Activated T-cell treated with anti-CD3 and anti-CD28 coated beads for 48 hours (primary cell): ENCODE results near the gene TOM1L2.

Experiments
- DNase-seq: peaks from one replicate; pipeline ENCODE4 v3.0.0-alpha.2; 2020; ENCODE audit warnings: low read depth

Gene TOM1L2

GRCh38 chr17:17899486-17899885 is 72.7 kb downstream of the TOM1L2 start:
- no peak for DNase-seq

DNA sequence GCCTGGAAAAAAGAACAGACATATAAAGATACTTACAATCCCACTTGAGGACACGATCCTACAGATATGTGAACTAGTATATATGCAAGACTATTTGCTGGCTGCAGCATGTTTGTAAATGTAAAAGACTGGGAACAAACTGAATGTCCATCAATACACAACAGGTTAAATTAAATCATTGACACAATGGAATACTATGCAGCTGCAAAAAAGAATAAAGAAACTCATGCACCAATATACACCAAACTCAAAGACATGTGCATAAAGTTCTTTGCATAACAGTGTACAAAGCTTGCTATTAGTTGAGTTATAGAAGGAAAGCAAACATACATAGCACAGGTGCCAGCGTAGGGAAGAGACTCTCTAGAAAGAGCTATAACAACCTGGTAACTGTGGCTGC is 73.5 kb downstream of the TOM1L2 start:
- DNase-seq: no peak

GRCh38 chr17:17897442-17897841 is 74.8 kb downstream of the TOM1L2 start:
- DNase-seq: no peak

DNA sequence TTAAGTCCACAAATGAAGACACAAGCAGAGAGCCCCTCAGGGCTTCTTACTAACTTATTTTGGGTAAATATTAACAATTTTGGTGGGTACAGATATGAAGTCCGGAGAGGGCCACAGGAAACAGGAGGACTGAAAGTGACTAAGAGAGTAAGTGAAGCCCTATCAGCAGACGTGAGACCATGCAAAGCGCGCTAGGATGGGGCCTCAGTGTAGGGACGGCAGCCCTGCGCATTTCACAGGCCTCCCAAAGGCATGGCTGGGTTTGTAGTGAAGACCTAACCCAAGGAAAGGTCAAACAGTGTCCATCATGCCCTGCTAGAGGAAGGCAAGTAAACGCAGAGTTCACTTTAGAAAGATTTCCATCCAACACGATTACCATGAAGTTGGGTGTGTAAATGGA is 75.5 kb downstream of the TOM1L2 start:
- DNase-seq: no peak

DNA sequence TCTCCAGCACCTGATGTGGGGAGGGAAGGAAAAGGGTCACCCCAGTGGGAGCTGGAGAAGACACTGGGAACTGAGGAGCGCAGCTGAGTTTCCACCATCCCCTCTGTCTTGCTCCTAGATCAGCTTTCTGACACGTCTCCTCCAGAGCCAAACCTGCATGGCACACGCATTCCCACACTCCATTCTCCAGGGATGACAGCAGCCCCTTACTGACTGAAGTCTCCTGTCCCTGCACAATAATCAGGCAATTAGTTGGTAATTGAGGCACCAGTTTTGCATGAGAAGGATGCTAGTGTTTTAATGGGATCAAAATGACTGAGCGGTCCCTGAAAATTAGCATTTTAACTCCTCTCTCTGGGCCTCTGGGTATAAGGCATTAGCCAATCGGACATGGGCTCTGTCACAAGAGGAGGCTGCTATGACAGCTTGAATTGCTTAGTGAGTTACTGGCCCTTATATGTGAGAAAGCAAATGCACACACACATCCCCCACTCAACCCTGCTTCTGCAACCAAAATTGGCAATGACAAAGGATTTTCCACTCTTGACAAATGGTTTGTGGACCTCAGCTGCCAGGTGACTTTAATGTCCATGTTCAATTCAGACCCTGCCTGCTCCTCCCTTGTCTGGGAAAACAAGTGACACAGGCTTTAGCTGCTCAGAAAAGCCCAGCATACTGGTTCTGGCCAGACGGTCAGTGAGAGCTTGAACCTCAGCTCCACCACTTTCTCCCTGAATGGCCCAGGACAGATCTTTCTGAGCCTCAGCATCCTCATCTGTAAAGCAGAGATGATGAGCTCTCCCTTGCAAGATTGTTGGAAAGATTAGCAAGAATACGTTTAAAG is 78.2 kb downstream of the TOM1L2 start:
- no peak for DNase-seq

GRCh38 chr17:17892731-17893130 is 79.5 kb downstream of the TOM1L2 start:
- no peak for DNase-seq

DNA sequence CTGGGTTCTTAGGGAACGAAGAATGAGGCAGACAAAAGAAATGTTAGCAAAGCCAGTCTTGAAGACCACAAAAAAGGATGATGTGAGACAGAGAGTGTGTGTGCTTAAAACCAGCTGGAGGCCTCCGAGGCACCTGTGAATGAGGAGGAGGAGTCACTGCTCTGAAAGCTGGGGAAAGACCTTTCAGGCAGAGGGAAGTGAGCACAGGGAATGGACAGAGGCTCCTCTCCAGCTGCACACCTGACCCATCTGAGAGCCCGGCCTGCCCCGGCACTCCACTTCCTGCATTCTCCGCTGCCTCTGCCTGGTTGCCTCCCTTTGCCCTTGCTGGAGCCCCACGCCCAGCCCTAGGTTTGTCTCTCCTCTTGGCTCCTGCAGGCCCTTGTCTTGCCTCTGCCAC is 80.2 kb downstream of the TOM1L2 start:
- DNase-seq: no peak

- DNase-seq: peak; percentile 17
Observed at GRCh38 chr17:17890773-17891759, 81.1 kb downstream of the TOM1L2 start.

GRCh38 chr17:17889922-17890321 is 82.3 kb downstream of the TOM1L2 start:
- no peak for DNase-seq

GRCh38 chr17:17888821-17889220 is 83.4 kb downstream of the TOM1L2 start:
- DNase-seq: no peak

GRCh38 chr17:17888371-17888770 is 83.8 kb downstream of the TOM1L2 start:
- DNase-seq: no peak

GRCh38 chr17:17887752-17888304 is 84.4 kb downstream of the TOM1L2 start:
- no peak for DNase-seq

GRCh38 chr17:17886726-17887125 is 85.5 kb downstream of the TOM1L2 start:
- no peak for DNase-seq

DNA sequence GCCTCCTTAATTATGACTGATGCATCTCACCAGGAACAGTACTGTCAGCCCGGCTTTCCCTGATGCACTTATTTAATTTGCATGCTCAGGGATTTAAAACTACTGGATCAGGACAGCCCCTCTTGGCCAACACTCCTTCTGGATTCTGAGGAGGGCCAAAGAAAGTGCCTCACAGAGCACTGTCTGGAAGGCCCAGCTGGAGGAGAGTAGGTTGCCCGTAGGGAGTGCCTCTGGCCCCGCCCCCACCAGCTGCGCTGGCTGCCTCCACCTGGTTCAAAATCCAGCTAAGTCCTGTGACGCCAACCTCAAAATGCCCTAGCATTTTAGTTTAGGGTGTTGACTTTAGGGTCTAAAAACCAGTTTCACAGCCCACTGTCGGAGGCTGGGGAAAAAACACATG is 86.0 kb downstream of the TOM1L2 start:
- no peak for DNase-seq

DNA sequence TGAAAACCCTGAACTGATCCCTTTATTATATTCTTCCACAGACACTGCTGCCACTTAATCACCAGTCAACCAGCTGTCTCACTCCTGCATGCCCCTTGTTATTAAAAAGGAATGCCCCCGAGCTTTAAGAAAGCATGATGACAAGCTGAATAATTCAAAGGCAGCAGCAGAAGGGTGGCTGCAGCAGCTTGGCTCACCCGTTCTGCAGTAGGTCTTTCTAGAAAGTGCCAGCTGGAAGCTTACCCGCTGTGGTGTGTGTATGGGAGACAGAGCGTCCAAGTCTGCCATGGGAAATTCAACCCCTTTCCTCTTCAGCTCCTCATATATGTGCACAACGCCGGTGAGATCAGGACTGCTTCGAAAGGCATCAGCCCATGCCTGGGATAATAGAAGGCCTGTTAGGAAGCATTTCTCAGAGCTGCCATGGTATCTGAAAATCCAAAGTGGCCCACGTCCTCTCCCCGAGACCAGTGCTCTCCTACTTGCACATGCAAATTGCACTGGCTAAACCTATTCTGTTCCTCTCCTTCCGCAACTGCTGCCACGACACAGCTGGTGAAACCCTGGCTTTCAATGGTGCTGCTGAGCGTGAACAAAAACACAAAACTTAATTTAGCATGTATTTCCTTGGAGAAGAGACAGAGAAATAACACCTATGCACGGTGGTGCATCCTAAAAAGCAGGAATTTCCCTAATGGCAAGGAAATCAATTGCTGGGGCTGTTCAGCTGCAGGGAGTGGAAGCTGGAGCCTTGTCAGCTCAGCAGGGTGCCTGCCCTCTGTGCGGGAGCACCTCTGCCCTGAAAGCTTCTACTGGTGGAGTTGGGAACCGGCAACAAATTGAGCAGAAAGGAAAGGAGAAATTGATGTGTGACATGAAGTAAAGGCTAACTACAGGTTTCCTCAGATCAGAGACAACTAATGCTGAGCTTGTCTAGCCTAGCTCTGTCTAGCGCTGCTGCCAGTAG is 87.5 kb downstream of the TOM1L2 start:
- no peak for DNase-seq

DNA sequence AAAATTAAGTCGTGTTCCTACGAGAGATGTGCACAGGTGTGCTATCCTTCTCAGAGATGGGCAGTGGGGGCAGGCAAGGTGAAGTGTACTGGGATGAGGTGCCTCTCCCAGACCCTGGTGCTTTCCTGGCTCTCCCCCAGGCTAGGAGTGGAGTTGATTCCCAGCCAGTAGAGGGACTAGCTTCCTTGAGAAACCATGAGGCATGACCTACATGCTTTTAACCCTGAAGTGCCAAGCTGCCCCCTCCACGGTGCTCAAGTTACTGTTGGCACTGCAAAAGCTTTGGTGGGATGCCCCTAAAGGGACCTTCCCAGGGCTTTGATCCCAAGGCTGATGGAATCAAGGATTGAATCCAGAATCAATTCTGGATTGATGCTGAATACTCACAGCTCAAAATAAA is 88.4 kb downstream of the TOM1L2 start:
- no peak for DNase-seq

GRCh38 chr17:17882082-17882581 is 90.1 kb downstream of the TOM1L2 start:
- DNase-seq: no peak

DNA sequence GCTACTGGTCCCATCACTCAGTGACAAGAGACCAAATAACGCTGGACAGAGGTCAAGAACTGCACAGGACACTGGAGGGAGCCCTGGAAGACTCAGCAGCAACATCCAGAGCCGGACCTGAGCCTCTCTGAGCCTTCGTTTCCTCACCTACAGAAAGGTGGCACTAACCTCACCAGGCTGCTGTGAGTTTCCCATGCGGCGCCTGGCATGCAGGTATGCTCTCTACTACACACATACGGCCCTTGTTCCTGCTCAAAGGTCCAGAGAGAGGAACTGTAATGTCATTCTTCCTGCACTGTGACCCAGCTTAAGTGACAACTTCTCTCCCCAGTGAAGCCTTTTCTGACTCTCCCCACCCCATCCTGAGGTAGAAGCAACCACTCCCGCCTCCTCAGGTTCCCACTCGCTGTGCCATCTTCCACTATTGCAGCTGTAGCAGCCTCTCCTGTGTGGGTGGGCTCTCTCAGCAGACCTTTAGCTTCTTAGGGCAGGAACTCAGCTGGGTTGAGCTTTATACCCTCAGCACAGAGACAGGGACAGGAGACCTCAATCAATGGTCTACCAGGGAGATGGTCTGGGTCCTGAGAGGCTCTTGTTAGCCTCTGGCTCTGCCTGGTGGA is 91.5 kb downstream of the TOM1L2 start:
- no peak for DNase-seq

DNA sequence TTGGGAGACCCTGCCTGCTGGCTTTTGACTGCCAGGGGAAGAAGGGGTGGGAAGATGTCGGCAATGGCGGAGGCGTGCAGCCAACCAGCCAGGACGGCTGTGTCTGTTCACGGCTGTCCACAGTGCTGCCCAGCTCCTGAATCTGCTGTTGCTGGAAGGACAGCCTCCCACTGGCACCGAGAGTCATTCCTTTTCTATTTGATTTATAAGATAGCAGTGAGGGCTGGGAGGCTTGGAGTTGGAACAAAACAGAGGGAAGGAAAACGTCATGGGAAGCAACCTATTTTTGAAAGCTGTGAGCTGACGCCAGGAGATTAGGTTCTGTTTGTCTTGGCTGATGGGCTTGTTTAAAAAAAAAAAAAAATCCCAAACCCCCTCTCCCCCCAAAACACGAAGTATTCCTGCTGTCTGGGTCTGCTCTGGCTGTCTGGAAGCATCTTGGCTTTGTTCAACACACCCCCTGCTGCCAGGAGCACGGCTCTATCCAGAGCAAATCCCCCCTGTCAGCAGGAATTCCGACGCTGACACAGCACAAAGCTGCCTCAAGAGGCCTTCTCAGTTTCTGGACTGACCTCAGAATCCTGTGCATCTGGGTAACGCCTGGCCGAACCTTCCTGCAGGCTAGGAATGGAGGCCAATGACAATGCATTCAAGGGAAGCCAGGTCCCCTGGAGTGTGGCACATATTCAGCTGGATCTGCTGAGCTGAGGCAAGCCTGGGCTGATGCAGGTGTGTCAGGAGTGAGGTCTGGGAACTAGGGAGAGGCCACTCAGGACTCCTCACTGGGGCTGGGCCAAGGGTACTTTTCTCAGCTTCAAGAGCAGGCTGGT is 94.5 kb downstream of the TOM1L2 start:
- no peak for DNase-seq

GRCh38 chr17:17876959-17877528 is 95.2 kb downstream of the TOM1L2 start:
- no peak for DNase-seq
